Type B pancreatic cell (in vitro differentiated cells): ENCODE data around the gene FIBP. TPM values are rescaled to one million over a fixed set of nuclear protein-coding genes. Genes with fewer than 3 reads are reported as not detected.
A peak's percentile ranks its signal among the peaks of the same experiment; 100 is the strongest.

Experiments
- DNase-seq: peaks from one replicate; pipeline ENCODE4 v3.0.0; 2021; ENCODE audit warnings: mixed read lengths; ENCODE audit not compliant: unreplicated experiment; ENCODE audit errors: extremely low spot score
- H3K27ac Mint-ChIP-seq: 2 replicates; pipeline ENCODE4 v1.8.0; 2021; ENCODE audit warnings: mild to moderate bottlenecking, mixed read lengths
- H3K27me3 Mint-ChIP-seq: 2 replicates; pipeline ENCODE4 v1.8.0; 2021; ENCODE audit warnings: mixed read lengths
- H3K36me3 Mint-ChIP-seq: 2 replicates; pipeline ENCODE4 v1.8.0; 2021; ENCODE audit warnings: mixed read lengths
- H3K4me1 Mint-ChIP-seq: one replicate; pipeline ENCODE4 v1.8.0; 2021; ENCODE audit warnings: mixed read lengths; ENCODE audit not compliant: unreplicated experiment
- H3K4me3 Mint-ChIP-seq: 2 replicates; pipeline ENCODE4 v1.8.0; 2021; ENCODE audit warnings: mild to moderate bottlenecking, mixed read lengths
- H3K9me3 Mint-ChIP-seq: 2 replicates; pipeline ENCODE4 v1.8.0; 2021; ENCODE audit warnings: mixed read lengths
- CTCF ChIP-seq: fragments of 200-600 bp; sonication (generic); conservative IDR thresholded peaks from 2 replicates; pipeline ENCODE4 v1.5.0; 2021; ENCODE audit warnings: antibody characterized with exemption, mild to moderate bottlenecking
- total RNA-seq: library from RNA; stranded (reverse); gene quantifications from 2 replicates; pipeline ENCODE4 v1.2.1, GENCODE V29; 2021; ENCODE audit warnings: low replicate concordance

The FIBP gene
- total RNA-seq, 1 donor from 2014 or later, result 74.7 TPM

DNA sequence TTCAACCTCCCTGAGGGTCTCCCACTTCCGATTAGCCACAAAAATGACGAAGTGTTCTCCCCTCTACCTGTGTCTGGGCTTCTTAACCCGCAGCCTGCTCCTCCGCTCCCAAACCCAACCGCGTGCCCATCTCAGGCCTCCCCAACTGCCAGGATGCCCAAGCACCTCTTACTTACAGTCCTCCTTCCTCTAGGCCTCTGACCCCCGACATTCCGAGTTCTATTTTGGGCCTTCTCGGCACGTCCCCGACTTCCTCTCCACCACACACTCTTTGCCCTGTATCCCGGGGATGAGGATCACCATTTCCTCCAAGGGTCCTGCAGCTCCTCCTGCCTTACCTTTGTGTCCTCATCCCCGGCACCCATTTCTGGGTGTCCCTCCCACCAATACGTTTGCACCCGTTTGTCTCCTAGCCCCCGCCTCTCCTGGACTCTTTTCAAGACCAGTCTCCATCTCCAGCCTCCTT, 28.4 kb downstream of the FIBP start:
- Mint-ChIP-seq H3K36me3 (peaks cover 16% of the 10 kb centered on the region), H3K27me3 (no peaks in the 10 kb centered on the region), H3K27ac (peak overlapping the region; percentile 97), H3K4me1 (peaks cover 24% of the 10 kb centered on the region), H3K4me3 (peak overlapping the region; percentile 90), H3K9me3 (no peaks in the 10 kb centered on the region)
- no peak for DNase-seq
- no peak for TF ChIP-seq CTCF

DNA sequence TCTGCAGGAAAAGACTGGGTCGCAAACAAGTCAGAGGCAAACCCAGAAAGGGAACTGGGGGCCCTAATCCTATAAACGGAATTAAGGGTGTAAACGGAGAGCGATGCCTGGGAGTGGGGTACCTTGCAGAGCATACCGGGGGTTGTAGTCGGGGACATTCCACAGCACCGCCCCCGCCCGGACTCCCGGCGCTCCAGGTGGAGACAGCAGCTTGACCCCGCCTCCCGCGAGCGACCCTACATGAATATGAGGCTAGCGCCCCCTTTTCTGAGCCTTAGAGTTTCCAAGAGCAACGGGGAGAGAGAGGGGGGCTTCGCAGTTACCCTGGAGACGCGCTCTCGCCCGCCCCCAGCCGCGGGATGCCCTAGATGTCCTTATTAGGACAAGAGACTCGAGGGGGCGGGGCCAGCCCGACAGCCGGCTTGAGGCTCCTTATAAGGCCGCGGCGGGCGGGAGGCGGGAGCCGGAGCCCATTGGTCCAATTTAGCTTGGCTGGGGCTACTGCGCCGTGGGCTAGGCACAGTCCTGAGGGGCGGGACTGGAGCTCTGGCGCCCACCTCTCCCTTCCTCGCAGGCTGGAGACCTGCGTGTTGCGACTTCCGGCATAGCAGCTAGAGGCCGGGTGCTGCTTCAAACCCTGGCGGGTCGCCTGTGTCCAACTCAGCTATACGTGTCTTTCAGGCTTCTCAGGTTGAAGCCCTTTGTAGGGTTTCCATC, 29.0 kb downstream of the FIBP start:
- peak; percentile 98 for DNase-seq
- Mint-ChIP-seq H3K4me1 (peaks cover 30% of the 10 kb centered on the region), H3K4me3 (peak overlapping the region; percentile 90), H3K27ac (peak overlapping the region; percentile 97), H3K36me3 (peaks cover 22% of the 10 kb centered on the region), H3K9me3 (no peaks in the 10 kb centered on the region), H3K27me3 (no peaks in the 10 kb centered on the region)
- peak; percentile 31 for TF ChIP-seq CTCF

- TF ChIP-seq CTCF, result no peak
- Mint-ChIP-seq H3K36me3 (peaks cover 27% of the 10 kb centered on the region), H3K4me3 (peak overlapping the region; percentile 90), H3K27me3 (no peaks in the 10 kb centered on the region), H3K27ac (peak overlapping the region; percentile 97), H3K4me1 (peaks cover 30% of the 10 kb centered on the region), H3K9me3 (no peaks in the 10 kb centered on the region)
- no peak for DNase-seq
Observed at GRCh38 chr11:65858681-65859087, 29.6 kb downstream of the FIBP start.

DNA sequence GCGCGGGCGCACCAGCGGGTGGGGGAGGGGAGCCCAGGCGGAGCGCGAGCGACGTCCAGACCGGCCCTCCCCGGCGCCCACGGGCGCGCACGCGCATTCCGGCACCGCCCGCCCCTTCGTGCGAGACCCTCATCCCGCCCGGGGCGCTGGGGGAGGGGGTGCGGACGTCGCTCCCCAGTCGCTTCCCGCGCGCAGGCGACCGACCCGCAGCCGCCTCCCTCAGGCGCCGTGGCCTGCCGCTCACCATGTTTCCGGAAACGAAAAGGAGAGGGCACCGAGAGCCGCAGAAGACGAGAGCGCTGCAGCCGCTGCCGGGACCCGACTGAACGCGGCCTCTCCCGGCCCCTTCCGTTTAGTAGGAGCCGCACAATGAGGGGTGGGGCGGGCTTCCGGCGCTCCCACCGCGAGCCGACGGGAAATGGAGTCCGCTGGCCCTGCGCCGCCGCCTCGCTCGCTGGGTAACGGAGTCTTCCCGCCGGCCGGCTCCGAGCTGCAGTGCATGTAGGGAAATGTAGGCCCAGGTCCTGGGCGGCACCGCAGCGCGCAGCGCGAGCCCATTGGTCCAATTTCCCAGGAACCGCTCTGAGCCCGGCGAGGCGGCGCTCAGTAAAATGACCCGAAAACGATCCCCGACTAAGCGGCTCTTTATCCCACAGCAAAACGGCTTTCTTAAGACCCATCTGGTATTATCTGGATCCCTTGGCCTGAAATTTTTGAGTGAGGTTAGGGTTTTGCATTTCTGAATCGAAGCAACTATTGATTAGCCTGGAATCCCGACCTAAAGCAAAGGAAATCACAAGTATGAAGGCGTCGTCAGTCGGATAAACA, 30.2 kb downstream of the FIBP start, which contains the start of gene CFL1:
Gene CFL1 (minus strand): TSS at position 328 of the 828 bp plus-strand sequence. CDS start 81 bp downstream, at position 247.
- Mint-ChIP-seq H3K4me1 (peaks cover 30% of the 10 kb centered on the region), H3K36me3 (peaks cover 32% of the 10 kb centered on the region), H3K9me3 (no peaks in the 10 kb centered on the region), H3K4me3 (peak within 1 kb of the TSS; percentile 93), H3K27ac (peak within 1 kb of the TSS; percentile 97), H3K27me3 (no peaks in the 10 kb centered on the region)
- TF ChIP-seq CTCF, result no peak
- peak; percentile 99 for DNase-seq

DNA sequence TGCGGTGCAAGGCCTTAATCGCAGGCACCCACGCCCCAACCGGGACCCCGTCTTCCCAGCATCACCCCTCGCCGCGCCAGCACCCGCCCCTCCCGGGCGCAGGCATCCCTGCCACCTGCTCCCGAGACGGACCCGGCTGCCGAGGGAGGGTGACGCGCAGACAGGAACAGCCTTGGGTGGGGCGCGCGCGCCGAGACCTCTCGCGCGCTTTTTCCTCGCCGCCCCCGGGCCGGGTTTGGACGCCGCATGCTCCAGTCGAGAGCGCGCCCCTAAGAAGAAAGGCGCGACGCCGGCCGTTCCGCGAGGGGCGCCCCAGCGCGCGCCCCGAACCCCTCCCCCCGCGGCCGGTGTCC, 30.8 kb downstream of the FIBP start:
- TF ChIP-seq CTCF, result peak; percentile 27
- no peak for DNase-seq
- H3K4me1 Mint-ChIP-seq, result peaks cover 24% of the 10 kb centered on the region

More for the DNA sequence above, 30.8 kb downstream of the FIBP start:
- peak overlapping the region; percentile 93 for H3K4me3 Mint-ChIP-seq
- H3K27ac Mint-ChIP-seq, result no peak overlapping the region
- no peaks in the 10 kb centered on the region for H3K27me3 Mint-ChIP-seq
- H3K9me3 Mint-ChIP-seq, result no peaks in the 10 kb centered on the region
- H3K36me3 Mint-ChIP-seq, result peaks cover 28% of the 10 kb centered on the region
